ENCODE measurements around the gene INCENP.

- no peak for TF ChIP-seq CTCF (IDR thresholded peaks at IDR 0.05)
- no peak for TF ChIP-seq E2F6 (IDR thresholded peaks at IDR 0.05; ENCODE audit: borderline replicate concordance, low read depth)
- no peak for TF ChIP-seq BCL3 (IDR thresholded peaks at IDR 0.05)
- TF ChIP-seq PBX3 (IDR thresholded peaks at IDR 0.05) = no peak
- no peak for TF ChIP-seq POLR2A (IDR thresholded peaks at IDR 0.05; ENCODE audit: low read length)
- no peak for TF ChIP-seq USF2 (IDR thresholded peaks at IDR 0.05)
- TF ChIP-seq SMC3 (IDR thresholded peaks at IDR 0.05) = no peak
Measured at GRCh38 chr11:62151737-62152102, 27.9 kb downstream of the INCENP start.
